CD1c-positive myeloid dendritic cell (primary cell): ENCODE results near the gene MAP3K21.

Source experiments
- DNase-seq: peaks from one replicate; pipeline ENCODE4 v3.0.0-alpha.2; 2016; ENCODE audit errors: extremely low spot score

The MAP3K21 gene

GRCh38 chr1:233327651-233328141 lies at the start of gene MAP3K21:
Gene MAP3K21, plus strand, starts transcription at chr1:233327724. Its CDS starts 305 bp downstream, at chr1:233328029.
- no peak for DNase-seq

- DNase-seq, result peak; percentile 59
Observed at GRCh38 chr1:233278631-233279030, 48.9 kb upstream of the MAP3K21 start.

DNA sequence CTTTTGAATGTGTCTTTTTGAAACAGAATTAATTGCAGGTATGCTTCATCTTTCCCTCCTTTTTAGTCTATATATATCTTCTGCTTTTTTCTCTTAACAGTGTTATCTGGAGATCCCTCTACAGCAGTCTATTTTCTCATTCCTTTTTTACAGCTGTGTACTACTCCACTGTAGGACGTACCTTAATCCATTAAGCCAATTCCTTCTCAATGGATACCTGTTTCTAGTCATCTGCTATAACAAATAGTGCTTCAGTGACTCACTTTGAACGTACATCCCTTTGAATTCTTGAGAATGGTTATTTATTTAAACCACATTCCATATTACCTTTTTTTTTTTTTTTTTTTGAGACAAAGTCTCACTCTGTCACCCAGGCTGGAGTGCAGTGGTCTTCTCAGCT lies 47.6 kb upstream of the MAP3K21 start:
- no peak for DNase-seq

- peak; percentile 64 for DNase-seq
Observed at GRCh38 chr1:233281711-233282581, 45.6 kb upstream of the MAP3K21 start.

- no peak for DNase-seq
Observed at GRCh38 chr1:233282582-233282886, 45.0 kb upstream of the MAP3K21 start.

DNA sequence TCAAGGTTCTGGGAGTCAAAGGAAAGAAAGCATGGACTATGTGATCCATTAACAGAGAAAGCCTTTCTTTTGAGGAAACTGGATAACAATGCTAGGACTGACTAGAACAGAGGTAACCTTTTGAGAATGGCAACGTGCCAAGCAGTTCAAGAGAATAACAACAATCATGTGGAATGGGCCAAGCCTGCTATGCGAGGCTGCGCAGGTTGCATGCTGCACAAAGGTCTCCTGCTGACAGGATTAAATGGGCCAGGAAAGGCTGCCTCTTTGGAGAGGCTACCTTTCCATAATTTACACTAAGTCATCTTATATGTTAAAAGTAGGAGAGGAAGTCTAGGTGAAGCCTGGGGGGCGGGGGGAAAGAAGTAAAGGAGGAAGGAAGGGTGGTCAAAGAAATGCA lies 37.8 kb upstream of the MAP3K21 start:
- DNase-seq, result no peak

GRCh38 chr1:233290396-233291034 lies 37.0 kb upstream of the MAP3K21 start:
- DNase-seq, result peak; percentile 34

DNA sequence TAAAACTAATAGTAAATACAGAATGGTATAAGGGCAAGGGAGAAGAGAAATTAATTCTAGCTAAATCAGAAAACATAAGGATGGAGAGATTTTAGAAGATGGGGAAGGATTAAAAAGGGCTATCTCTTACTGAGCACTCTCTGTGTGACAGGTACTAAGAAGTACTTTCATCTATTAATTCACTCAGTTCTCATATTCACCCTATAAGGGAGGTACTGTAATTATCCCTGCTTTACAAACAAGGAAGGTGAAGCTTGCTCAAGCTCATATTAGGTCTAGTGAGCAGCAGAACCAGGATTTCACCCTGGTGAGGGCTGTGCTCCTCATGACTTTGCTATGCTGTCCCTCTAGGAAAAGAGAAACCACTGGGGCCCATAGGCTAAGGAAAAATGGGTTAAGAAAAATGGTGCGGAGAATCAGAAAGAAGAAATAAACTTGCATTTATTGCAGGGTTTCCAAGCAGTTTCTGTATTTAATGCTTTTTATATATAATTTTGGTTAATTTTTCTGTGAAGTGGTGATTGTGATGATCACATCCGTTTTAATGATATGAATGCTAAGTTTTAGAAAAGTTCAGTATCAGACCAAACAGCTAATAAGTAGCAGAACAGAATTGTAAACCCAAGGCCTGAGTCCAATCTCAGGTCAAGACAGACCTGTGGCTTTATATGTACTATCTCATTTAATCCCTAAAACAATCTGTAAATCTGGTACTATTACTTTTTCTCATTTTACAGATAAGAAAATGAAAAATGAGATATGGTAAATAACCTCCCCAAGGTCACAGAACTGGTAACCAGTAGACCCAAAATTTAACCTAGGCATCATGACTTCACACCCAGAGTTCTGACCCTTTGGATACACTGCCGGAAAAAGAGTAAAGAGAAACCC lies 33.7 kb upstream of the MAP3K21 start:
- no peak for DNase-seq

GRCh38 chr1:233294913-233295236 lies 32.6 kb upstream of the MAP3K21 start:
- peak; percentile 56 for DNase-seq

DNA sequence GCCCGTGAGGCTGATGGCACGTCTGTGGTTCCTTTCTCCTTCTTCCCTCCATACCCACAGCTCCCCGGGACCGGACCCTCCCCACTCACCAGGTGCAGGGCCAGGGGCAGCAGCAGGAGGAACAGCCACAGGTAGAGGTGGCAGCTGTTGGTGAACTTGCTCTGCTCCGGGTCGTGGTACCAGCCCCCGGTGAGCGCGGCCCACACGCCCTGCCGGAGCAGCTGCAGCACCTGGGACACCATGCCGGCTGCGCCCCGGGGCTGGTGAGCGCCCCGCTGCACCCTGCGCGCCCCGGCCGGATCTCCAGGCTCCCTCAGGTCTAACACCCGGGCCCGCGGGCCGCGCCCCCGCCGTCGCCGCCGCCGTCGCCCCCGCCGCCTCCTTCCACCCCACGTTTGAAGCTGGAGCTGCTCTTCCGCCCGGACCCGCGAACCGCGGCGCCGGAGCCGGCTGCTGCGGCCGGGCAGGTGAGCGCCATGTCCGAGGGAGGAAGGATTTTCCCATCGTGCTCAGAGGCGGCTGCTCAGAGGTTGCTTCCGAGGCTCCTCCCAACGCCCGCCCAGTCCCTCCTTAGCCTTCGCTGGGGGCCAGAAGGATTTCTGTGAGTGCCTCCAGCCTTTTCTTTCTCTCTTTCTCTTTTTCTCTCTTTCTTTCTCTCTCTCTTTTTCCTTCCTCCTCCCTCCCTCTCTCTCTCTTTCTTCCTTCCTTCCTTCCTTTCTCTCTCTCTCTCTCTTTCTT lies 32.1 kb upstream of the MAP3K21 start, which contains the start of gene PCNX2:
TSS of gene PCNX2 (minus strand) at position 489 of the 738 bp plus-strand sequence. CDS start at position 242, 247 bp downstream.
- DNase-seq, result peak; percentile 36

GRCh38 chr1:233295975-233296322 lies 31.6 kb upstream of the MAP3K21 start:
- no peak for DNase-seq

- DNase-seq, result no peak
Observed at GRCh38 chr1:233299450-233299849, 28.1 kb upstream of the MAP3K21 start.

- DNase-seq, result no peak
Observed at GRCh38 chr1:233300326-233300725, 27.2 kb upstream of the MAP3K21 start.

- DNase-seq, result peak; percentile 51
Observed at GRCh38 chr1:233304489-233305102, 22.9 kb upstream of the MAP3K21 start.

DNA sequence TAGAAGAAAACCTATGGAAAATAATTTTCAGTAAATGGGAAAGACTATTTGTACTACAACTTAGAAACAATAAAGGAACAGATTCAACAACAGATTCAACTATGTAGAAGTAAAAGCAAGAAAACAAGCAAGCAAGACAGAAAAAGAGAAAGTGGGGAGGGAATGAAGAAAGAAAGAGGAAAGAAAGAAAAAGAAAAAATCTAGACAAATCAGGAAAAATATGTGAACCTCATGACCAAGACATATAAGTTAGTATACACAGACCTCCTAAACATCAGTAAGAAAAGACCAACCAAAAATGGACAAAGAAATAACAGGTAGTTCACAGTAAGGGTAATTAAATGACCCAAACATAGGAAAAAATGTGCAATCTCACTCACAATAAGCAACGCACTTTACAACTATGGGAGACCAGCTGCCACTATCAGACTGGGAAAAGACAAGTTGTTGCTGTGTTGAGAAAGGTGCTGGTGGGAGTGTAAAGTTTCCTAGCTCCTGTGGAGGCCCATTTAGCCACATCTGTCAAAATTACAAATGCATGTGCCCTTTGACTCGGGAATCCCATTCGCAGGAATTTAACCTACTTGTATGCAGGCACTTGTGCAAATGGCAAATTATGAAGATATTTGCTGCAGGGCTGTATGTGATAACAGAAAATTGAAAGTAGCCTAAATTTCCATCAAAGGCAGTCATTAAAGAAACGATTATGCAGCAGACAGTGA lies 13.9 kb upstream of the MAP3K21 start:
- DNase-seq, result no peak

- no peak for DNase-seq
Observed at GRCh38 chr1:233315718-233316301, 11.7 kb upstream of the MAP3K21 start.

DNA sequence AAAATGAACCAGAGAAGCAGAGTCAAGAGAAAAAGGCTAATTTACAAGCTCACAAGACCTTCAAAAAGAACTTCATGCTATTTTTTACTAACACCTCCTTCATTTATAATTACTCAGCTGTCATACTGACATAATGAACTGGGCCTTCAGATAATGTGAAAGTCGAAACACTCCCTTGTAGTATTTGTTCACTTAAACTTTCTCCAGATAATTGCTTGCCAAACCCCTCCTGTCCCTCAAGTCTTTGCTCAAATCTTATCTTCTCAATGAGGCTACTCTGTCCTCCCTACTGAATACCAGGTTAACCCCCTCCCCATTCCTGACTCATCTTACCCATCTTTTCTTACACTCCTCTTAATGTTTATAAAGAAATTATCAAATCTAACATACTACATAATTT lies 11.1 kb upstream of the MAP3K21 start:
- DNase-seq, result no peak

DNA sequence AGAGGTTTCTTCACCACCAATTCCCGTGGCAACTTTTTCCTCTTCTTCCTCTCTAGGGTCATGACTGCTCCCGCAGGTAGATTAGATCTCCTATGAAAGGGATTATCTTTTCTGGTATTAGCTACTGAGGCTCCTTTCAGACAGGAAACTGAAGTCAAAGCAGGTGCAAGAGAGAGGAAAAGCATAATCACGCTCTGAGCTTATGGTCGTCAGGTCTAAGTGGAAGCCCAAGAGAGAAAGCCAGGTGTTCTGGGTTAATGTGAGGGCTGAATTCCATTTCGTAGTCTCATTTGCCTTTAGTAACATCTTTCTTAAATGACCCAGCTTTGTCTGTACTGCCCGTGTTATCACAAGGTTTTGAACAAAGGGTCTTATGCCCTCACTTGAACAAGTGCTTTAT lies 8.3 kb upstream of the MAP3K21 start:
- DNase-seq, result no peak

DNA sequence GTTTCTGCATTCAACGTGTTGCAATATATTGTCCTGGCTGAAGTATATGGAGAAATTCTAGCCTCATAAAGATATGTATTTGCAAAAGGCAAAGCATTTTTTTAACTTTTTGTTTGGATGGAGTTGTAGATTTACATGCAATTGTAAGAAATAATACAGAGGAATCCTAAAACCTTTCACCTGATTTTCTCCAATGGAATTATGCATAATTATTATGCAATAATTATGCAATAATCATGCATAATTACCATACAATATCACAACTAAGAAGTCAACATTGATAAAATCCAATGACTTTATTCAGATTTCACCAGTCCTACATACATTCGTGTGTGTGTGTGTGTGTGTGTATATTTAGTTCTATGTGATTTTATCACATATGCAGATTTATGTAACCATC lies 7.5 kb upstream of the MAP3K21 start:
- DNase-seq, result no peak

GRCh38 chr1:233323718-233324117 lies 3.8 kb upstream of the MAP3K21 start:
- DNase-seq, result no peak
